ENCODE data around the gene COX17.

COX17 gene

DNA sequence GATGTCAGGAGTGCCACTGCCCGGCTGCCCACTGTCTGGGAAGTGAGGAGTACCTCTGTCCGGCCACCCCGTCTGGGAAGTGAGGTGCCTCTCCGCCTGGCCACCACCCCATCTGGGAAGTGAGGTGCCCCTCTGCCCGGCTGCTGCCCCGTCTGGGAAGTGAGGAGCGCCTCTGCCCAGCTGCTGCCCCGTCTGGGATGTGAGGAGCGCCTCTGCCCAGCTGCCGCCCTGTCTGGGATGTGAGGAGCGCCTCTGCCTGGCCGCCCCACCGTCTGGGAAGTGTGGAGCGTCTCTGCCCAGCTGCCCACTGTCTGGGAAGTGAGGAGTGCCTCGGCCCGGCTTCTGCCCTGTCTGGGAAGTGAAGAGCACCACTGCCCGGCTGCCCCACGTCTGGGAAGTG lies 3.3 kb downstream of the COX17 start:
- no peak for DNase-seq (ENCODE audit: low read depth)

DNA sequence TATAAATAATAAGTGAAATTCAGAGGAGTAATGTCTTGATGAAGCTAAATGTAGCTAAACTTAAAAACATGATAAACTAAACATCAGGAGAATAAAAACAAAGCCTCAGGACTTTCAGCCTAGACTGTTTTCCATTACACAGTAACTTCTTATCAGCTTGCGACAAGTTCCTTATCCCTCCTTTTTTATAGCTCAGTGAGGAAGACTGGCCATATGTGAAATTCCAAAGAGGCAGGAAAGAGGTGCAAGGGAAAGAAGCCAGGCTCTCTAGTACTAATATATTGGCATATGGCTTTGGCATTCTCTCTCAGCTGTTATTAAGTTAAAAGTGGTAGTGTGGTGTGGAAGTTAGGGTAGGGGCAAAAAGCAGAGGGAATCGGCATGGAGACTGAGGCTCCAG lies 4.4 kb downstream of the COX17 start:
- DNase-seq (ENCODE audit: low read depth) = no peak

DNA sequence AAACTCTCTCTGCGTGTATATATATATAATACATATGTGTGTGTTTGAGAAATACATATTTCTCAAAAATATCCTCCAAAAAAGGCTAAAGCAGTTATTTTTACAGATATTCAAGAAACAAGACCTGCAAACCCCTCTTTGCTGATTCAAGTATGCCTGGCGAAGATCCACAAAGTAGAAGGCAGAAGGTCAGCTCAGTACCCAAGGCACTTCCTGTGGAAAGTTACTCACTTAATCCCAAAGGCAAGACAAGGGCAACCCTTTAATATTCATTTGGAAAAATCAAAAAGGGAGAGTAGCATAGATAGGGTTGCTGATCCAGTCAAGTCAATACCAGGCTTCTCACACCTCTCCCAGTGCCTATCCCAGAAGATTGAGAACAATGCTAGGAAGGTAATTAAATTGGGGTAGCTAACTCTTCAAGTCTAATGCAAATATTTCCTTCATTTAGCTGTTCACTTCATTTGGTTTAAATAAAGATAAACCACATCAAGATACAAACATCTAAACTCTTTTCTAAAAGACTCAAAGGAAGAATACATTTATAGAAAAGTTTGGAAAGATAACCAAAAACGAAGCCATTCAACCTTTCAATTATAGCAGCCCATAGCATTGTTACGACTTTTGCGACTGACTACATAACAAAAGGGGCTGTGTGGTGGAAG lies 7.2 kb downstream of the COX17 start:
- no peak for DNase-seq (ENCODE audit: low read depth)

DNA sequence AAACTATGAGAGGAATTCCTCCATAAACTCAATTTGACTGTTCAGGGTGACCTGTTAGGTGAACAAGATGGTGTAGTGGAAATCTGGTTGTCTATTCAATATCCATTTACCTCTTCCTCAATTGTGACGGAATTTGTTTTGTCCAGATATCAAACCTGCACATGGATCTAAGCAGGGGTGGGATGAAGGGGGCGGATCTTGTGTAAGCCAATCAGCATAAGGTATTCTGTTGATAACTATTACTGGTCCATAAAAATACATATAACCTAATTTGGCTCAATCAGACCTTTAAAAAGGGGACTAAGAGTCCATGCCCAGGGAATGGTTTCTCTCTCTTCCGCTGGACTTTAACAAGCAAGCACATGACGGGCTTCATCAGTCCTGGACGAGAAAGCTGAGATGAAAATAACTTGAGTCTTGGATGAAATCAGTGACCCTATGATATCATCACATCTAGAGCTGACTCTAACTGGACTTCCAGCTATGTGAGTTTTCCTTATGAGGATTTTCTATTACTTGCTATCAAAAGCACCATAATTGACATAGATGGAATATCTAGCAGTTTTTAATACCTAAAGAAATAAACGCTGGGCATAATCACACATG lies 11.1 kb downstream of the COX17 start:
- DNase-seq (ENCODE audit: low read depth) = no peak

GRCh38 chr3:119664850-119665379 lies 12.3 kb downstream of the COX17 start:
- DNase-seq (ENCODE audit: low read depth) = no peak

DNA sequence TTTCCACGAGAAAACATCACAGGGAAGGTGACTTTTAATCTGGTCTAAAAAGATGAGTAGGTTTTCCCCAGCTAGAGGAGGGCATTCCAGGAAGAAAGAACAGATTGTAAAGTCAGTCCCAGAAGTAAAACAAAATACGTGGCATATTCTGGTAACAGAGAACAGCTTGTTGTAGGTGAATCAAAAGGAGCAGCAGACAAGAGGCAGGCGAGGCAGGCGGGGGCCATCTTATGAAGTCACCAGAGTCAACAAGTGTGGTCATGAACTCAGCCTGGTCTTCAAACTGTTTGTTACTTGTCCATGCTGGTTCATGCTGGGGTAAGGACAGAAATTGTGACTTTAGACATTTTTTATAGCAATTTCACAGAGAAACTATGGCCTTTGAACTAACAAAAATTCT lies 12.8 kb downstream of the COX17 start:
- no peak for DNase-seq (ENCODE audit: low read depth)

GRCh38 chr3:119663885-119664284 lies 13.3 kb downstream of the COX17 start:
- no peak for DNase-seq (ENCODE audit: low read depth)

- no peak for DNase-seq (ENCODE audit: low read depth)
These were observed 14.4 kb downstream of the COX17 start for GRCh38 chr3:119662604-119663373.

DNA sequence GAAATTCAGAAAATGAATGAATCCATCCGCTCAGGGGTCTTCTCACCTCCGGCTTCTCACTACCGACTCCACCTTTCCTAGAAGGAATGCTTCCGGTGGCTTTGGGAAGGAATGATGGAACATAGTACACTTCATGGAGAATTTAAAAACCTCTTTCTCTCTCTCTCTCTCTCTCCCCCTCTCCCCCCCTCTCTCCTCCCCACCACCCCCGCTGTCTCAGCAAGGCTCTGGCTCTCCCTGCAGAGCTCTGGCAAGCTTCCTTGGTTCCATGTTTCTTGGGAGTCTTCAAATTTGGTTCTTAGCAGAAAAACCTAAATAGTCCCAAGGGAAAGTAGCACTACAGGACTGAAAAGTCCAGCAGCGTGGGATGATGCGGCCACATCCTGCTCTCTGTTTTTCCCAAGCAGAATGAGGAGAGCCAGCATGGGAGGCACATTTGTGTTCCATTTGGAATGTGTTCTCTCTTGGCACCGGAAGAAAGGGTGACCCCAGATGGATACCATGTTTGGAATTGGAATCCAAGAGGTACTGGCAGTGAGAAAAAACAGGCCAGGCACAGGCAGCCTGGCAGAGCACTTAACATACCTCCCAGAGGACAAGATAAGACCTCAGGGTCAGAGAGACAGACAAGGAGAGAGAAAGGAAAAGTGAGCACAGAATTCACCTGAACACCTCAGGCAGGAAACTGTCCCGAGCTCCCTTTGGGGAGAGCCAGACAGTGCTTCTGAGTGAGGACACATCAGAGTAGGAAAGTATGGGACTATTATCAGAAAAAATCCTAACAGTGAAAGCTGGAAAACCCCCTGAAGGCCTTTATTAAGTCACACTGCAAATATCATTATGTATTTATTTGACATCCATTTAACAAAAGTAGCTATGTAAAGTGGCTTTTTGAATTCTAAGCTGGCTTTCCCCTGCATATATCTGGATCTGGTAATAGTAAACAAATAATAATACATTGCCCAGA lies 16.4 kb downstream of the COX17 start, which contains the start of gene POPDC2:
POPDC2 (minus strand) TSS at position 116 of the 967 bp plus-strand sequence. CDS start 166 bp downstream, outside the sequence.
- DNase-seq (ENCODE audit: low read depth) = no peak

- no peak for DNase-seq (ENCODE audit: low read depth)
These were observed 17.5 kb downstream of the COX17 start for GRCh38 chr3:119659606-119660291.

DNA sequence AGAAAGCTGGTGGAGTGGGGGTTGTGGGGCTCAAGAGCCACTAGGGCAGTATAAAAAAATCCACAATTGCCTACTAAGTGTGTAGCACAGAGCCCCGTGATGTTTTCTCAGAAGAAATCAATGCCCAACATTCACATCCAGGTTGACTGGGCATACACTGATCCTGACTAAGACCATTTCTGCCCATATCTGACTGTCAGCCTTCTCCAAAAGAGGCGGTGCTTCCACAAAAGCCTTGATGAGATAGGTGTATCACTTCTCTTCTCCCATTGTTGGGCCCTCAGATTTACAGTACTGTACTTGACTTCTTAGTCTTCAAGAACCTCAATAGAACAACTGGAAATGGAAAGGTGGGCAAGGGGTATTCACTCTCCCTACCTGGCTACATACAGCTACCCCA lies 18.2 kb downstream of the COX17 start:
- DNase-seq (ENCODE audit: low read depth) = no peak

GRCh38 chr3:119657887-119658702 lies 19.1 kb downstream of the COX17 start:
- no peak for DNase-seq (ENCODE audit: low read depth)

DNA sequence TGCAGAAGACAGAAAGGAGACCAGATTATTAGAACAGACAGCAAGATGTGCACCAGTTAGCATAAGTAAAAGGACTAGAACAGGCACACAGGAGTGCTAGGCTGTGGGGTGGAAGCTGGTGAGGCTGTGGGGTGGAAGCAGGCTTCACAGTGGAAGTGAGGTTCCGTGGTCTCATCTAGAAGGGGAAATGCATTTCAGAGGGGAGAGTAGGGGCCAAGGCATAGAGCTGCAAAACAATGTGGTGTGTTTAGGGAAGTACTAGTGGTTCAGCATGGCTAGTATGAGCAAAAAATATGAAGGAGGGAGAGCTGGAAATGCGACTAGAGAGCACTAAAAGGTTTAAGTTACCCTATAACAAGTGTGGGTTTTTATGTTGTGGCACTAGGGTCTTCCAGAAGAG lies 23.3 kb downstream of the COX17 start:
- no peak for DNase-seq (ENCODE audit: low read depth)

DNA sequence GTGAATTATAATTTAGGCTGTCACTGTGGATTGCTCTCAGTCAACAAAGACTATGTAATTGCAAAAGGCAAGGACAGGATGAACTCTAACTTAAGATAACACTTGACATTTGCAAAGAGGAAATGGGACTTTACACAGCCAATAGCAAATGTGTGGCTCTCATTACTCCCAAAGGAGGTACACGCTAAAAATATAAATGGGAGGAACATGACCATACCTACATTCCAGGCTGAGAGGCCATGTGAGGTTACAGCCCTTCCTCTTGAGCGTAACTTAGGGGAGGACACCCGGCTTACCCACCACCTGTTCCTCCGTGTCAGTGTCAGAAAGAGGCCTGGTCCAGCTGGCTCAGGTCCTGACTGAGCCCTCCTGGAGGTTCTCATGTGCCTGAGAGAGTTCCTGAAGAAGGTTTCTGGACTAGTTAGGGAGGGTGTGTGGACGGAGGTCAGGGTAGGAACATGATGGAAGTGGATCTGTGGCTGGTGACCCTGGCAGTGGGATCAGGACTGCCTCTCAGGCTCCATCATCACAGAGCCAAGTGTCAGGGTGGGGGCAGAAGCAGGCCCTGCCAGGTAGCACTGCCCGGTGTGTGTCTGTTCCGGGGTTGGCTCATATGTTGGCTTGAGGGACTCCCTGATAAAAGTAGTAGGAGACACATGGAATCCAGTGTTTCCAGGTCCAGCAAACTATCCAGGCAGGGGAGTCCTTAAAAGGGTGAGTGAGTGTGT lies 24.7 kb downstream of the COX17 start:
- no peak for DNase-seq (ENCODE audit: low read depth)

DNA sequence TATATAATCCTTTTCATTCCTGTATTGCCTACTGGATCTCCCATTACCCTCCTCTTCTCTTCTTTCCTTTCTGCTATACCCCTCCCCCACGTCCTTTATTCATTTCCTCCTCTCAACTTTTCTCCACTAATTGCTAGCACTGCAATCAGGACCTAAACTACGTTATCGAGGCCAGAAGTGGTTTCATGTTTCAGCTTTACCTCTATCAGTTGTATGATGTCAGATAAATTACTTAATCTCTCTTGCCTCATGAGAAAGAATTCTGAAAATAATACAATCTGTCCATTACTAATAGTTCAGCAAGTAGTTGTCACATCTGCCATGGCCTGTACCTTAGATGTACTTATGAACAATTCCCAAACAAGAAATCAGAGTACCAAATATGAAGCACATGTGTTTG lies 27.4 kb downstream of the COX17 start:
- DNase-seq (ENCODE audit: low read depth) = no peak

DNA sequence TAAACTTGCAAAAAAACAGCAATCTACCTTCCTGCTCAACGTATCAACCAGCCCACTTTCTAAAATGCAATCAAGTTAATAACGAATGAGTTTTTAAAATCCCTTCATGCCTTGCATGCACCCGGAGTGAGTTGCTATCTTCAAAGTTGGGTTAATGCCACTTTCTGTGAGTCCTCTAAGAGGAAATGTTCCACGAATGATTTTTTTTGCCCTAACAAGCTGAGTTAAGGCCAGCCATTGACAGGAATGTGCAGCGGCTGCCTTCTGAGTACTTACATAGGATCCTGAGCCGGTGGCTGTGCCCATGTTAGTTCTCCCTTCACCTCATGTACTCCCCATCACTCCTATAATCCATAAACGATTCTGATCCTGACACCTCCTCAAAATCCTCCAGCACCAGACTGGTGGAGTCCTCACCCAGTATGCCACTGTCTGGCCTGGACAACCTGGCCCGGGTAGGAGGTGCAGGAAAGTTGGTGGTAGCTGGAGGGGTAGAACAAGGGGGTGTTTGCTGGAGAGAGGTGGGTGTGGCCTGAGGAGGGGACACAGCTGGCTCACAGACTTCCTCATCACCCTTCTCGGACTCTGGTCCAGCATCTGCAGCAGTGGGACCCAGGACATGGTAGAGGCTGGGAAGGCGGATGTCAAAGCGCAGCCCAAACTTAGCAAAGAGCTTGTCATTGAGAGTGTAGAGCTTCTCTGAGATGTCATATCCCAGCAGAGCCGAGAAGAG lies 29.2 kb downstream of the COX17 start:
- DNase-seq (ENCODE audit: low read depth) = no peak

GRCh38 chr3:119647171-119647570 lies 30.0 kb downstream of the COX17 start:
- no peak for DNase-seq (ENCODE audit: low read depth)

GRCh38 chr3:119645813-119646212 lies 31.4 kb downstream of the COX17 start:
- no peak for DNase-seq (ENCODE audit: low read depth)

GRCh38 chr3:119644481-119644880 lies 32.7 kb downstream of the COX17 start:
- DNase-seq (ENCODE audit: low read depth) = no peak
